GM21737 (cell line): ENCODE data around the gene NUDCD3.
"Not testable (repeated sequence)": the region's sequence is repeated elsewhere in the genome, so short reads cannot be mapped to it uniquely, and the experiment has no call there.

Experiments
- ATAC-seq: cut with Tn5 transposase; IDR thresholded peaks from one replicate; pipeline ENCODE4 v1.9.1; 2021; ENCODE audit warnings: mild to moderate bottlenecking, moderate library complexity; ENCODE audit not compliant: unreplicated experiment

NUDCD3 gene

GRCh38 chr7:44518761-44519160 is 28.3 kb upstream of the NUDCD3 start:
- ATAC-seq = no peak

DNA sequence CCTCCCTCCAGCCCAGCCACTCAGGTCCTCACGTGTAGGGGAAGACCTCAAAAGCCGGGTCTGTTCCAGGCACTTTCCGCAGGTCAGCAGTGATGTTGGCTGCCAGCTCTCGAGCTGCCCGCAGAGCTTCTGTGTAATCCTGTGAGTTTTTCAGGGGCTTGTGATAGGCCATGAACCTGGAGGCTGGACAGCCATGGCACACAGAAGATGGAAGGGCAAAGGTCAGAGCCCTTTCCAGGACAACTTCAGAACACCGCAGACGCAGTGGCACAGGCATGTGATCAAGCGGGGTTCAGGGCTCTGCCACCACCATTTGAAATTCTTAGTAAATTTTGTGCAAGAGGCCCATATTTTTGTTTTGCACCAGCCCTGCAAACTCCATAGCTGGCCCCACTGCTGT is 26.7 kb upstream of the NUDCD3 start:
- no peak for ATAC-seq

GRCh38 chr7:44515590-44516268 is 25.3 kb upstream of the NUDCD3 start:
- ATAC-seq = no peak

GRCh38 chr7:44512736-44513135 is 22.3 kb upstream of the NUDCD3 start:
- no peak for ATAC-seq

DNA sequence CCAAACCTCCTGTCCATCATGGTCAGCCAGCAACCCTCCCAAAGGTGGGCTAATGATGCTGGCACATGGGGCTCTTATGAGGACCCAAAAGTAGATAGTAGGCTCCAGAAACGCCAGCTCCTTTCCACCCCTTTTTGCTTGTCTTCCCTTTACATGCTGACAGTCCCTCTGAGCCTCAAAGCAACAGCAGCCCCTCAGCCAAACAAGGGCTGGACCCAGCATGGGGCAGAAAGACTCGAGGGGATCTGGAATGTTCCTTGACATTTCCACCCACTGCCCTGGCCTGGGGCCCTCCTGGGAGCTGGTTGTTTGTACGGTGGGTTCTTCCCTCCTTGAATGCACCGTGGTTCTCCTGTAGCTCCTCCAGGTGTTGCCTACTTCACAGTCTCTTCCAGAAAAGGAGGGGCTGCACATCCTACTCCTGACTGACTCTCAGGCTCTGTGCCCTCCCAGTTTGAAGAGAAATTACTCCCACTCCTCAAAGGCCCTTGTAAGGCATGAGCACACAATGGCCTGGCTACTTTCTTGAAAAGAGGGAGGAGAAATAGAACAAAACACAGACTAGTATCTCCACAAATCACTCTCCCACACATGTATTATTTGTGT is 21.5 kb upstream of the NUDCD3 start:
- no peak for ATAC-seq

- no peak for ATAC-seq
Observed at GRCh38 chr7:44511236-44511635, 20.8 kb upstream of the NUDCD3 start.

DNA sequence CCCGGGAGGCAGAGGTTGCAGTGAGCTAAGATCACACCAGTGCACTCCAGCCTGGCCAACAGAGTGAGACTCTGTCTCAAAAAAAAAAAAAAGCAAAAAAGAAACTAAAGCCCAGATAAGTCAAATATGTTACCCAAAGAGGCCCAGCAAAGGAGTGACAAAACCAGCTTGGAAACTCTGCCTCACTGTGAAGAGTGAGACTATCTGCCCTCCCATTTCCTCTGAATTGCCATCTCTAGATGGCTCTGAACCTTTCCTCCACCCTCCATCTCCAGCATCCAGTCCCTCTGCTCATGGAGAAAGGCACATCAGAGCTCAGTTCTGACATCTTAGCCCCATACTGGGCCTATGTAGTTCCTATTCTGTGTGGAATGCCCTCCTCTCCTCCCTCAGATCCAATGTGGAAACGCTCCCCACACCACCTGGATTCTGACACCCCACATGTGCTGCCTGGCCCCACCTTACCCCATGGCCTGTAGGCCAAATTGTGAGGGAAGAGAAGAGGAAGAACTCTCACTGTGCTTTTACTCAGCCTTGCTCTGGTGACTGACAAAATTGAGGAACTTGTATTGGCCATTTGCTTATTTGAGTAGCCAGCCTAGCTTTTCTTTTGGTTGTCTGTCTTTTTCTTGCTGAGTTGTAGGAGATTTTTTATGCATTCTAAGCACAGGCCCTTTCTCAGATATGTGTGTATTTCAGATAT is 18.0 kb upstream of the NUDCD3 start:
- no peak for ATAC-seq

DNA sequence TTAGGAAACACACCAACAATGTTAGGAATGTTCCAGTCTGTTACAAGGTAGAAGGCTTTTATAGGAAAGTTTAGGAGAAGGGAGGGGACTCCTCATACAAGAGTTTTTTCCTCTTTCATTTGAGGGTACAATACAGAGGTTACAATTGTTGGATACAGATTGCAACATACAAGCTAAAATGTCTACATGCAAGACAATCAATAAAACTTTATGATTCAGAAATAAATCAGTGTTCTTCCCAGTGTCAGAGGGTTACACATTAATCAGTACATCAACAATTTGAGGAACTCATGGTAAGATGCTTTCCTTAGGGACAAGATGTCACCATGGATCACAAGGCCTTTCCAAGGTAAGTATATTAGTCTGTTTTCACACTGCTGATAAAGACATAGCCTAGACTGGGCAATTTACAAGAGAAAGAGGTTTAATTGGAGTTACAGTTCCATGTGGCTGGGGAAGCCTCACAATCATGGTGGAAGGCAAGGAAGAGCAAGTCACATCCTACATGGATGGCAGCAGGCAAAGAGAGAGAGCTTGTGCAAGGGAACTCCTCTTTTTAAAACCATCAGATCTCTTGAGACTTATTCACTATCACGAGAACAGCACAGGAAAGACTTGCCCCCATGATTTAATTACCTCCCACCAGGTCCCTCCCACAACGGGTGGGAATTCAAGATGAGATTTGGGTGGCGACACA is 16.3 kb upstream of the NUDCD3 start:
- not testable (repeated sequence) for ATAC-seq

DNA sequence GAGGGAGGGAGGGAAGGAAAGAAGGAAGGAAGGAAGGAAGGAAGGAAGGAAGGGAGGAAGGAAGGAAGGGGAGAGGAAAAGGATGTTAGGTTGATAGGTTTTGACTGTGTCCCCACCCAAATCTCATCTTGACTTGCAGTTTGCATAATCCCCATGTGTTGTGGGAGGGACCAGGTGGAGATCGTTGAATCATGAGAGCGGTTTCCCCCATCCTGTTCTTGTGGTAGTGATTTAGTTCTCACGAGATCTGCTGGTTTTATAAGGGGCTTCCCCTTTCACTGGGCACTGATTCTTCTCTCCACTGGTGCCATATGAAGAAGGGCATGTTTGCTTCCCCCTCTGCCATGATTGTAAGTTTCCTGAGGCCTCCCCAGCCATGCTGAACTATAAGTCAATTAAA is 15.1 kb upstream of the NUDCD3 start:
- no peak for ATAC-seq

- no peak for ATAC-seq
Observed at GRCh38 chr7:44498230-44498954, 7.9 kb upstream of the NUDCD3 start.

GRCh38 chr7:44497155-44498027 is 6.9 kb upstream of the NUDCD3 start:
- ATAC-seq = no peak

DNA sequence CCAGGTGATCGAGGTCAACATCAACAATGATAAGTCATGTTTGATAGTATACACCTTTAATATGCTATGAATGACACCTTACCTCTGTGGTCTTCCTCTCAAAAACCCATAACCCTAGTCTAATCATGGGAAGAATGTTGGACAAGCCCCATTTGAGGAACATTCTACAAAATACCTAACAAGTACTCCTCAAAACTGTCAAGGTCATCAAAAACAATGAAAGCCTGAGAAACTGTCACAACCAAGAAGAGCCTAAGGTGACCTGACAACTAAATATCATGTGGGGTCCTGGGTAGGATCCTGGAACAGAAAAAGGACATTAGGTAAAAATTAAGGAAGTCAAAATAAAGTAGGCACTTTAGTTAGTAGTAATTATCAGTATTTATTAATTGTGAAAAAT is 5.9 kb upstream of the NUDCD3 start:
- no peak for ATAC-seq

GRCh38 chr7:44494960-44495359 is 4.5 kb upstream of the NUDCD3 start:
- no peak for ATAC-seq

- no peak for ATAC-seq
Observed at GRCh38 chr7:44491229-44491628, 771 bp upstream of the NUDCD3 start.

GRCh38 chr7:44489955-44490350 is 505 bp downstream of the NUDCD3 start:
- peak; percentile 24 for ATAC-seq

DNA sequence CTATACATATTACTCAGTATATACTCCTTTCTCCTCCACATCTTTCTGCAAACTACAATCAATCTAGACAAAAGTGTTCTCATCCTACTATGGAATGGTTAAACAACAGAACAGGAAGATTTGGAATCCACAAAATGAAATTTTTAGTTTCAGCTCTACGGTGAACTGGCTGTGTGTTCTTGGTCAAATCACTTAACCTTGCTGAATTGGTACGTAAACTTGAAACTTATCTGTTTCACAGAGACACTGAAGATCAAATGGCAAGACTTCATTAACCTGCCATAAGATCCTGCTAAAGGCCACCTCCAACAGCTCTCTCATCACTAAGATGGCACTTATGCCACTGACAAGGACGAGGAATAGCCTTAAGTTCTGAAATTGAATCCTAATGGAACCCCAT is 1.5 kb downstream of the NUDCD3 start:
- no peak for ATAC-seq

DNA sequence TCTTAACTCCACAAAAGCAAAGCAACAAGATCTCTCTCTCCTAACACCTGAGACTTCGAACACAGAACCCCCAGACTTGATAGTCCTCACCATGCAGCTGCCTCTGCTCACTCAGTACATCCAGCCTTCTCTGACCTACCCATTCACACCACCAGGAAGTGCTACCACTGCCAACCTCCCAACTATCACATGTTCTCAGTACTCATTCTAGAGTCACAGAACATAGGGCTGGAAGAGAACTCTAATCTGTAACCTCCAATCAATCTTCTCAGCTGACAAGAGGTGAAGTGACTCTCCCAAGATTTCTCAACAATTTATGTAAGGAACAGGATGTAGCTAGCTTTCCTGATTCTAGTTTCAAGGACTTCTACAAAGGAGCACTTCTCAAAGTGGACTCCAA is 3.8 kb downstream of the NUDCD3 start:
- ATAC-seq = no peak

- ATAC-seq = no peak
Observed at GRCh38 chr7:44486001-44486400, 4.5 kb downstream of the NUDCD3 start.

DNA sequence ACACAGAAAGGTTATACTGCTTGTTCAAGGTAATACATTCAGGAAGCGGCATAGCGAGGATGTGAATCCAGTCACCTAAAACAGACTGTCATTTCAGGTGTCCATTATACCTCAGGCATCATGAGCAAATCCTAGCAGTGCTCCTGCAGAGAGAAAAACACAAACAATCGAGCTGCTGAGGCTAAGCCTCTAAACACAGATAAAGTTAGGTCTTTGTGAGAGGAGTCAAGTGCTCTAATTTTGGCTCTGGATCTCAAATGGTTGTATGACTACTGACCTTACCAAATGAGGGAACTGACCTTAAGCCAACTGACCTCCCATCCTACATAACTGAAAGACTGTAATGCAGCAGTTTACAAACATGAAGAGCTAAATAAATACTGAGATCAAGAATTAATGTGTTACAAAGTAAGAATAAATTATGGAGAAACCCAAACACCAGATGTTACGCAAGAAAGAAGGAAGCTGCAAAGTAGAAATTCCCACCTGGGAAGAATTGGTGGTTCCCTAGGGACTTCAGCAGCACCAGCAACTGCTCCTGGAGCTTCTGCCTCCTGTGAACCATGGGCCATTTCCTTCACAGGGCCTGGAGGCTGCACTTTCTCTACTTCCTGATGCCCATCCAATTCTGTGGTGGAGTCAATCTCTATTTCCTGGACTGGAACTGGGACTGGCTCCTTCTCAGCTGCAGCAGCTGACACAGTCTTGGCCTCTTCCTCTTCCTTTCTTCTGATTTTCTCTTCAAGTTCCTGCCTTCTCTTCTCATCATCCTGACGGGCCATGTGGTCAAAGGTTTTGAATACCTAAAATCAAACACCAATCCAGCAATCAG is 5.8 kb downstream of the NUDCD3 start:
- no peak for ATAC-seq
